Spinal cord (tissue), 10 donors: Measurements from ENCODE around the gene SUSD5. TPM values are rescaled to one million over a fixed set of nuclear protein-coding genes. Genes with fewer than 3 reads are reported as not detected.
A peak's percentile ranks its signal among the peaks of the same experiment; 100 is the strongest.

Source experiments
- DNase-seq, 6 donors: peaks; one replicate each; pipeline versions ENCODE4 v3.0.0 to v3.0.0-alpha.2; 2013 to 2015; ENCODE audit warnings: low spot score in 6 of 6, low read depth in 4 of 6
- H3K27ac ChIP-seq: one replicate; pipeline ENCODE4 v1.5.1; 2013; ENCODE audit warnings: low read depth, low read length, control low read depth
- H3K27me3 ChIP-seq: one replicate; pipeline ENCODE4 v1.6.1; 2013; ENCODE audit warnings: low read length; ENCODE audit not compliant: control insufficient read depth, insufficient read depth
- H3K36me3 ChIP-seq: one replicate; pipeline ENCODE4 v1.6.1; 2013; ENCODE audit warnings: low read length; ENCODE audit not compliant: control insufficient read depth, insufficient read depth
- H3K4me1 ChIP-seq: one replicate; pipeline ENCODE4 v1.6.1; 2013; ENCODE audit warnings: low read length; ENCODE audit not compliant: control insufficient read depth, insufficient read depth
- H3K4me3 ChIP-seq: one replicate; pipeline ENCODE4 v1.5.1; 2013; ENCODE audit warnings: low read depth, low read length, control low read depth
- H3K9me3 ChIP-seq: one replicate; pipeline ENCODE4 v1.6.1; 2013; ENCODE audit warnings: low read length; ENCODE audit not compliant: control insufficient read depth, insufficient read depth
- WGBS: methylation state at CpG from one replicate; pipeline ENCODE4 v1.1.5; 2013; ENCODE audit warnings: missing lambda C conversion rate; ENCODE audit not compliant: insufficient coverage; 5-methylcytosine and 5-hydroxymethylcytosine counted together
- polyA plus RNA-seq, 2 donors: library from polyadenylated mRNA; unstranded; fragments of 120-200 nt; gene quantifications; one replicate each; pipeline ENCODE4 v1.2.1, GENCODE V29; 2013; ENCODE audit not compliant: insufficient read length in 2 of 2
- total RNA-seq, 2 donors: library from RNA; depleted of rRNA in 1 of 2; stranded (reverse); fragments of 120-200 nt in 1 of 2; fragments of >200 nt in 1 of 2; gene quantifications; one replicate each; pipeline versions ENCODE4 v1.2.3 to v1.2.4, GENCODE V29; 2013 to 2014
- donor health status: healthy.

SUSD5 gene
- total and polyA plus RNA-seq, 4 donors = 3.6 to 5.6 (median 4.7) TPM

- Histone ChIP-seq H3K4me3 (no peak overlapping the region), H3K4me1 (no peaks in the 10 kb centered on the region), H3K36me3 (peaks cover 34% of the 10 kb centered on the region), H3K27ac (no peak overlapping the region), H3K27me3 (no peaks in the 10 kb centered on the region), H3K9me3 (no peaks in the 10 kb centered on the region)
- DNase-seq = no peak
- 80% methylated on average over 1 of the region's 2 CpGs for WGBS
Measured at GRCh38 chr3:33130144-33130543, 88.5 kb downstream of the SUSD5 start.

DNA sequence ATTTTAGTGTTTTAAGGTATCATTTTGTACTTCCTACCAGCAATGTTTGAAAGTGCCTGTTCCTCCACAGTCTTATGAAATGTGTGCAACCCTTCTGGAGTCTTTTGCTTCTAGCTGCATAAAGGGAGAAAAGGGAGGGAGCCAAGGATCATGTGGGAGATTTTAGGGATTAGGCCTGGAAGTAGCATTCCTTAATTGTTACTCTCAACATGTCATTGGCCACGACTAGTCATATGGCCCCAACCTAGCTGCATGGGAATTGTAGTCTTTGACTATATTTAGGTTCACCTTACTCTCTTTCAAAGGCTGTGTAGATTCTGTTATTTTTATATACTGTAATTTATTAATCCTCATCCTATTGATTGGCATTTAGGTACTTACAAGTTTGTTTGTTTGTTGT is 89.9 kb downstream of the SUSD5 start:
- DNase-seq = no peak
- WGBS = no CpG with 5 or more reads among the region's 1 CpG
- Histone ChIP-seq H3K36me3 (peaks cover 32% of the 10 kb centered on the region), H3K4me1 (no peaks in the 10 kb centered on the region), H3K27ac (no peak overlapping the region), H3K4me3 (no peak overlapping the region), H3K27me3 (no peaks in the 10 kb centered on the region), H3K9me3 (no peaks in the 10 kb centered on the region)

DNA sequence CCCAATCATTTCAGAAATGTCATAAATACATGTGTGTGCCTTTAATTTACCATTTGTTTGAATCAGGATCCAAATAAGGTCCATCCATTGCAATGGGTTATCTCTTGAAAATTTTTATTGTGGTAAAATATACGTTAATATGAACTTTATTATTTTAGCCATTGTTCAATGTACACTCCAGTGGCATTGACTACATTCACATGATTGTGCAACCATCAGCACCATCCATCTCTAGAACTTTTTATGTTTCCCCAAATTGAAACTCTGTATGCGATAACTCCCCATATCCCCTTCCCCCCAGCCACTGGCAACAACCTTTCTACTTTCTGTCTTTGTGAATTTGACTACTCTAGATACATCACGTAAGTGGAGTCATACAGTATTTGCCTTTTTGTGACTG is 92.8 kb downstream of the SUSD5 start:
- Histone ChIP-seq H3K9me3 (no peaks in the 10 kb centered on the region), H3K4me3 (no peak overlapping the region), H3K27me3 (no peaks in the 10 kb centered on the region), H3K36me3 (peaks cover 36% of the 10 kb centered on the region), H3K27ac (no peak overlapping the region), H3K4me1 (no peaks in the 10 kb centered on the region)
- 100% methylated on average over 2 of the region's 3 CpGs for WGBS
- no peak for DNase-seq

GRCh38 chr3:33124638-33125037 is 94.0 kb downstream of the SUSD5 start:
- WGBS = 86% methylated on average over 1 of the region's 1 CpG
- no peaks in the 10 kb centered on the region for H3K9me3 ChIP-seq
- H3K36me3 ChIP-seq = peaks cover 29% of the 10 kb centered on the region
- no peak overlapping the region for H3K27ac ChIP-seq
- H3K27me3 ChIP-seq = no peaks in the 10 kb centered on the region
- H3K4me3 ChIP-seq = no peak overlapping the region
- H3K4me1 ChIP-seq = no peaks in the 10 kb centered on the region
- no peak for DNase-seq

GRCh38 chr3:33122991-33123390 is 95.6 kb downstream of the SUSD5 start:
- Histone ChIP-seq H3K4me1 (peaks cover 5% of the 10 kb centered on the region), H3K4me3 (no peak overlapping the region), H3K27ac (no peak overlapping the region), H3K9me3 (no peaks in the 10 kb centered on the region), H3K36me3 (peaks cover 26% of the 10 kb centered on the region), H3K27me3 (no peaks in the 10 kb centered on the region)
- no peak for DNase-seq
- WGBS = 93% methylated on average over 3 of the region's 5 CpGs

DNA sequence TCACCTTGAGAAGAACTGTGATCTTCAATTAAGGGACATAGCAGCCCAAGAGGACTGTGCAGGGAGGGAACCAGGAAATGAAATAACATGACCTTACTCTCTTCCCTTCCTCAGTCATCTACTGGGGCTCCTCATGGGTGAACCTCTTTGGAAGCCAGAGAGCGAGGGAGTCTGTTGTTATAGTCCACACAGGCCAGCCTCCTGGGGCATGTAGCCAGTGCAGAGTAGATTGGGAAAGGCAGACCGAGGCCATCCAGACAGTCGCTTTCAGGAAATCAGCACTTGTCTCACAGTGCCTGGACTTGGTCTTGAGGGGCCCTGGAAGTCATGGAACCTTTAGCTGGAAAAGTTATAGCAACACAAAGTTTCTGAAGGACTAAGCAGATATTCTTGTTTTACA is 98.7 kb downstream of the SUSD5 start:
- Histone ChIP-seq H3K27me3 (no peaks in the 10 kb centered on the region), H3K4me3 (no peak overlapping the region), H3K4me1 (peaks cover 11% of the 10 kb centered on the region), H3K27ac (no peak overlapping the region), H3K36me3 (peaks cover 20% of the 10 kb centered on the region), H3K9me3 (no peaks in the 10 kb centered on the region)
- DNase-seq = no peak
- 90% methylated on average over 3 of the region's 3 CpGs for WGBS

GRCh38 chr3:33117461-33117860 is 101.1 kb downstream of the SUSD5 start:
- no peaks in the 10 kb centered on the region for H3K27me3 ChIP-seq
- no peak for DNase-seq
- peaks cover 14% of the 10 kb centered on the region for H3K36me3 ChIP-seq
- WGBS = 100% methylated on average over 2 of the region's 3 CpGs
- H3K4me1 ChIP-seq = peaks cover 16% of the 10 kb centered on the region
- H3K4me3 ChIP-seq = no peak overlapping the region
- no peak overlapping the region for H3K27ac ChIP-seq
- no peaks in the 10 kb centered on the region for H3K9me3 ChIP-seq

- Histone ChIP-seq H3K27me3 (no peaks in the 10 kb centered on the region), H3K9me3 (no peaks in the 10 kb centered on the region), H3K4me1 (peaks cover 16% of the 10 kb centered on the region), H3K27ac (peak overlapping the region; percentile 91), H3K4me3 (peak overlapping the region; percentile 22), H3K36me3 (no peaks in the 10 kb centered on the region)
- WGBS = 38% methylated on average over 5 of the region's 13 CpGs
- DNase-seq = peak in 3 of 6 donors; percentile 28 to 75 (median 50)
Measured at GRCh38 chr3:33115024-33115768, 103.4 kb downstream of the SUSD5 start.

- no peak for DNase-seq
- Histone ChIP-seq H3K36me3 (no peaks in the 10 kb centered on the region), H3K4me1 (peaks cover 16% of the 10 kb centered on the region), H3K9me3 (no peaks in the 10 kb centered on the region), H3K27me3 (no peaks in the 10 kb centered on the region), H3K4me3 (peak overlapping the region; percentile 58), H3K27ac (peak overlapping the region; percentile 91)
- WGBS = 100% methylated on average over 1 of the region's 14 CpGs
Measured at GRCh38 chr3:33114622-33115023, 104.0 kb downstream of the SUSD5 start.
